Islet of Langerhans (tissue), 1 donor: Measurements from ENCODE around the gene JMJD8.
A peak's percentile ranks its signal among the peaks of the same experiment; 100 is the strongest.

Source experiments
- FAIRE-seq: peaks from one replicate; lab custom pipeline; 2011; peaks lifted over from hg19 to GRCh38; lab: Jason Lieb, UNC

Gene JMJD8

GRCh38 chr16:659618-660017, 24.5 kb downstream of the JMJD8 start:
- no peak for FAIRE-seq

- FAIRE-seq: no peak
Measured at GRCh38 chr16:658679-659571, 25.2 kb downstream of the JMJD8 start.

GRCh38 chr16:657487-657886, 26.6 kb downstream of the JMJD8 start:
- no peak for FAIRE-seq

GRCh38 chr16:654034-654433, 30.1 kb downstream of the JMJD8 start:
- FAIRE-seq: no peak

- FAIRE-seq: no peak
Measured at GRCh38 chr16:652454-653305, 31.5 kb downstream of the JMJD8 start.

GRCh38 chr16:651844-652243, 32.3 kb downstream of the JMJD8 start:
- no peak for FAIRE-seq

- FAIRE-seq: no peak
Measured at GRCh38 chr16:649631-650030, 34.5 kb downstream of the JMJD8 start.

GRCh38 chr16:648781-649589, 35.1 kb downstream of the JMJD8 start, which contains the start of gene WDR90:
Gene WDR90 (plus strand): TSS chr16:649365. CDS start chr16:649417, 52 bp downstream.
- FAIRE-seq: peak; percentile 66

GRCh38 chr16:648071-648780, 35.9 kb downstream of the JMJD8 start:
- no peak for FAIRE-seq

GRCh38 chr16:647173-647902, 36.8 kb downstream of the JMJD8 start:
- FAIRE-seq: no peak

GRCh38 chr16:646679-647172, 37.4 kb downstream of the JMJD8 start:
- FAIRE-seq: no peak

- FAIRE-seq: no peak
Measured at GRCh38 chr16:645852-646678, 38.1 kb downstream of the JMJD8 start.

- FAIRE-seq: no peak
Measured at GRCh38 chr16:644556-644955, 39.6 kb downstream of the JMJD8 start.

GRCh38 chr16:643050-643368, 41.1 kb downstream of the JMJD8 start:
- FAIRE-seq: no peak

GRCh38 chr16:642189-643049, 41.7 kb downstream of the JMJD8 start:
- FAIRE-seq: no peak

- no peak for FAIRE-seq
Measured at GRCh38 chr16:641326-642188, 42.6 kb downstream of the JMJD8 start, which contains the start of gene MCRIP2. Gene MCRIP2 (plus strand): TSS chr16:641828. CDS start chr16:641992, 164 bp downstream.

GRCh38 chr16:640614-641013, 43.5 kb downstream of the JMJD8 start:
- no peak for FAIRE-seq

GRCh38 chr16:638836-639235, 45.3 kb downstream of the JMJD8 start:
- FAIRE-seq: no peak
